Hepatocyte (in vitro differentiated cells): ENCODE results near the gene FXR1. TPM values are rescaled to one million over a fixed set of nuclear protein-coding genes. Genes with fewer than 3 reads are reported as not detected.

Experiments used
- DNase-seq: peaks from one replicate; pipeline ENCODE4 v3.0.0-alpha.2; 2016; ENCODE audit warnings: low spot score
- H2AFZ ChIP-seq: fragments of 200-600 bp; sonication (generic); 2 replicates; pipeline ENCODE4 v1.6.0; 2016; ENCODE audit warnings: antibody characterized with exemption, mild to moderate bottlenecking
- H3K27ac ChIP-seq: fragments of 200-600 bp; sonication (generic); 2 replicates; pipeline ENCODE4 v1.5.1; 2016; ENCODE audit warnings: mild to moderate bottlenecking
- H3K27me3 ChIP-seq: fragments of 200-600 bp; sonication (generic); 2 replicates; pipeline ENCODE4 v1.6.1; 2016
- H3K36me3 ChIP-seq: fragments of 200-600 bp; sonication (generic); replicated peaks from 2 replicates; pipeline ENCODE4 v1.5.1; 2016; ENCODE audit warnings: low read depth; ENCODE audit not compliant: insufficient read depth
- H3K4me1 ChIP-seq: fragments of 200-600 bp; sonication (generic); 2 replicates; pipeline ENCODE4 v1.5.1; 2016; ENCODE audit warnings: mild to moderate bottlenecking, moderate library complexity; ENCODE audit not compliant: insufficient read depth
- H3K4me2 ChIP-seq: fragments of 200-600 bp; sonication (generic); 2 replicates; pipeline ENCODE4 v1.6.0; 2016
- H3K4me3 ChIP-seq: fragments of 200-600 bp; sonication (generic); 2 replicates; pipeline ENCODE4 v1.5.1; 2016; ENCODE audit warnings: mild to moderate bottlenecking
- H3K79me2 ChIP-seq: fragments of 200-600 bp; sonication (generic); 2 replicates; pipeline ENCODE4 v1.6.0; 2017; ENCODE audit warnings: mild to moderate bottlenecking
- H3K9me2 ChIP-seq: fragments of 200-600 bp; sonication (generic); replicated peaks from 2 replicates; pipeline ENCODE4 v1.6.0; 2017; ENCODE audit warnings: mild to moderate bottlenecking; ENCODE audit not compliant: insufficient read depth
- H3K9me3 ChIP-seq: fragments of 200-600 bp; sonication (generic); 2 replicates; pipeline ENCODE4 v1.5.1; 2016; ENCODE audit warnings: low read depth, mild to moderate bottlenecking
- H4K20me1 ChIP-seq: fragments of 200-600 bp; sonication (generic); 2 replicates; pipeline ENCODE4 v1.6.0; 2016; ENCODE audit warnings: mild to moderate bottlenecking; ENCODE audit not compliant: insufficient read depth, poor library complexity, severe bottlenecking
- CTCF ChIP-seq: fragments of 200-600 bp; sonication (generic); IDR thresholded peaks from 2 replicates; pipeline ENCODE4 v1.5.1; 2016; ENCODE audit warnings: antibody characterized with exemption, mild to moderate bottlenecking; ENCODE audit not compliant: poor library complexity
- EZH2 ChIP-seq: fragments of 200-600 bp; sonication (generic); IDR thresholded peaks from 2 replicates; pipeline ENCODE4 v1.6.1; 2016; ENCODE audit warnings: antibody characterized with exemption, mild to moderate bottlenecking, borderline replicate concordance
- EZH2phosphoT487 ChIP-seq: fragments of 200-600 bp; sonication (generic); IDR thresholded peaks from one replicate; pipeline ENCODE4 v1.6.1; 2018; ENCODE audit warnings: antibody characterized with exemption, mild to moderate bottlenecking, low read depth, moderate library complexity; ENCODE audit not compliant: unreplicated experiment, severe bottlenecking
- whole genome bisulfite sequencing: methylation state at CpG from one replicate; pipeline ENCODE4 v1.1.6; 2016; ENCODE audit warnings: low lambda C conversion rate; ENCODE audit errors: missing lambda C conversion rate; 5-methylcytosine and 5-hydroxymethylcytosine counted together
- polyA plus RNA-seq: library from polyadenylated mRNA; unstranded; fragments of >200 nt; fragmentation: Nextera tagmentation; extraction: Ambion mirVana; gene quantifications from 2 replicates; pipeline ENCODE4 v1.2.1, GENCODE V29; 2016
- total RNA-seq: library from RNA; depleted of rRNA; stranded (reverse); fragments of >200 nt; gene quantifications from 2 replicates; pipeline ENCODE4 v1.2.3, GENCODE V29; 2014

Gene FXR1
- total and polyA plus RNA-seq, 2 experiments from 2014 or later: 48.4 to 105 TPM

GRCh38 chr3:181008796-181009195 lies 96.3 kb downstream of the FXR1 start:
- Histone ChIP-seq H3K4me3 (no peak overlapping the region), H3K79me2 (no peaks in the 10 kb centered on the region), H3K4me2 (no peak overlapping the region), H4K20me1 (no peaks in the 10 kb centered on the region), H2AFZ (no peak overlapping the region), H3K36me3 (no peaks in the 10 kb centered on the region), H3K27me3 (no peaks in the 10 kb centered on the region), H3K9me2 (no peaks in the 10 kb centered on the region), H3K4me1 (no peaks in the 10 kb centered on the region), H3K9me3 (no peaks in the 10 kb centered on the region), H3K27ac (no peak overlapping the region)
- DNase-seq: no peak
- 76% methylated on average over 1 of the region's 1 CpG for WGBS
- TF ChIP-seq CTCF (no peak), EZH2phosphoT487 (no peak), EZH2 (no peak)

DNA sequence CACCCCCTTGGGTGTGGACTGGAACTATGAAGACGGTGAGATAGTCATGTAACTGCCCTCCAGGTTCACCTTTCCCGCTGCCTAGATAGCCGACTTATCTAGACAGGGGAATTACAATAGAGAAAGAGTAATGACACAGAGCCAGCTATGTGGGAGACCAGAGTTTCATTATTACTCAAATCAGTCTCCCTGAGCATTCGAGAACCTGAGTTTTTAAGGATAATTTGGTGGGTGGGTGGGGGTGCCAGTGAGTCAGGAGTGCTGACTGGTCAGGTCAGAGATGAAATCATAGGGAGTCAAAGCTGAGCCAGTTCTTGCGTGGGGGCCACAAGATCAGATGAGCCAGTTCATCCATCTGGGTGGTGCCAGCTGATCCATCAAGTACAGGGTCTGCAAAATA lies 96.8 kb downstream of the FXR1 start:
- no peak overlapping the region for H3K4me2 ChIP-seq
- H2AFZ ChIP-seq: no peak overlapping the region
- no peaks in the 10 kb centered on the region for H3K27me3 ChIP-seq
- no peak overlapping the region for H3K27ac ChIP-seq
- no peaks in the 10 kb centered on the region for H3K36me3 ChIP-seq
- H3K4me3 ChIP-seq: no peak overlapping the region
- WGBS: 76% methylated on average over 5 of the region's 5 CpGs
- no peak for DNase-seq
- H3K9me3 ChIP-seq: no peaks in the 10 kb centered on the region
- no peaks in the 10 kb centered on the region for H3K4me1 ChIP-seq
- no peaks in the 10 kb centered on the region for H4K20me1 ChIP-seq
- H3K79me2 ChIP-seq: no peaks in the 10 kb centered on the region
- H3K9me2 ChIP-seq: no peaks in the 10 kb centered on the region
- TF ChIP-seq EZH2phosphoT487 (no peak), EZH2 (no peak), CTCF (no peak)

- H3K4me2 ChIP-seq: no peak overlapping the region
- H4K20me1 ChIP-seq: no peaks in the 10 kb centered on the region
- WGBS: 37% methylated on average over 2 of the region's 2 CpGs
- H3K79me2 ChIP-seq: no peaks in the 10 kb centered on the region
- no peak overlapping the region for H3K4me3 ChIP-seq
- no peaks in the 10 kb centered on the region for H3K9me3 ChIP-seq
- DNase-seq: no peak
- H3K9me2 ChIP-seq: no peaks in the 10 kb centered on the region
- TF ChIP-seq EZH2phosphoT487 (no peak), EZH2 (no peak), CTCF (no peak)
- no peaks in the 10 kb centered on the region for H3K36me3 ChIP-seq
- H3K27ac ChIP-seq: no peak overlapping the region
- H2AFZ ChIP-seq: no peak overlapping the region
- no peaks in the 10 kb centered on the region for H3K27me3 ChIP-seq
- H3K4me1 ChIP-seq: no peaks in the 10 kb centered on the region
Observed at GRCh38 chr3:181017690-181018089, 105.2 kb downstream of the FXR1 start.

GRCh38 chr3:181025204-181025603 lies 112.7 kb downstream of the FXR1 start:
- Histone ChIP-seq H3K4me1 (no peaks in the 10 kb centered on the region), H3K9me3 (no peaks in the 10 kb centered on the region), H4K20me1 (no peaks in the 10 kb centered on the region), H2AFZ (no peak overlapping the region), H3K9me2 (no peaks in the 10 kb centered on the region), H3K27ac (no peak overlapping the region), H3K36me3 (no peaks in the 10 kb centered on the region), H3K4me3 (no peak overlapping the region), H3K79me2 (no peaks in the 10 kb centered on the region), H3K27me3 (no peaks in the 10 kb centered on the region), H3K4me2 (no peak overlapping the region)
- DNase-seq: no peak
- TF ChIP-seq EZH2phosphoT487: no peak
- no peak for TF ChIP-seq EZH2
- TF ChIP-seq CTCF: no peak
